T-helper 1 cell (primary cell): ENCODE data around the gene DSCAML1.

Experiments used
- DNase-seq, 5 donors: peaks; one replicate each; pipeline ENCODE4 v3.0.0-alpha.2; 2012 to 2020

DSCAML1 gene

GRCh38 chr11:117754030-117754429 is 43.0 kb downstream of the DSCAML1 start:
- DNase-seq = no peak

- no peak for DNase-seq
Measured at GRCh38 chr11:117752721-117753237, 44.2 kb downstream of the DSCAML1 start.

- DNase-seq = no peak
Measured at GRCh38 chr11:117752071-117752470, 44.9 kb downstream of the DSCAML1 start.

- DNase-seq = no peak
Measured at GRCh38 chr11:117750916-117751662, 45.9 kb downstream of the DSCAML1 start.

- no peak for DNase-seq
Measured at GRCh38 chr11:117750357-117750756, 46.7 kb downstream of the DSCAML1 start.

- no peak for DNase-seq
Measured at GRCh38 chr11:117749541-117749910, 47.5 kb downstream of the DSCAML1 start.

GRCh38 chr11:117748771-117749540 is 48.1 kb downstream of the DSCAML1 start:
- DNase-seq = no peak

GRCh38 chr11:117747892-117748291 is 49.1 kb downstream of the DSCAML1 start:
- no peak for DNase-seq

GRCh38 chr11:117745346-117745745 is 51.7 kb downstream of the DSCAML1 start:
- no peak for DNase-seq

- no peak for DNase-seq
Measured at GRCh38 chr11:117744471-117745150, 52.4 kb downstream of the DSCAML1 start.

GRCh38 chr11:117743121-117743815 is 53.7 kb downstream of the DSCAML1 start:
- no peak for DNase-seq

- DNase-seq = no peak
Measured at GRCh38 chr11:117738246-117738957, 58.6 kb downstream of the DSCAML1 start.

GRCh38 chr11:117735350-117735977 is 61.6 kb downstream of the DSCAML1 start:
- DNase-seq = no peak

- DNase-seq = no peak
Measured at GRCh38 chr11:117734601-117735024, 62.4 kb downstream of the DSCAML1 start.

- DNase-seq = no peak
Measured at GRCh38 chr11:117733316-117733715, 63.7 kb downstream of the DSCAML1 start.

- no peak for DNase-seq
Measured at GRCh38 chr11:117731722-117732290, 65.2 kb downstream of the DSCAML1 start.

- DNase-seq = no peak
Measured at GRCh38 chr11:117730208-117730800, 66.7 kb downstream of the DSCAML1 start.

GRCh38 chr11:117725048-117725734 is 71.8 kb downstream of the DSCAML1 start:
- no peak for DNase-seq

- DNase-seq = no peak
Measured at GRCh38 chr11:117724621-117725020, 72.4 kb downstream of the DSCAML1 start.

- no peak for DNase-seq
Measured at GRCh38 chr11:117724104-117724503, 72.9 kb downstream of the DSCAML1 start.
